ENCODE measurements around the gene SRP68.
"Not testable (repeated sequence)": the region's sequence is repeated elsewhere in the genome, so short reads cannot be mapped to it uniquely, and the experiment has no call there.

- not testable (repeated sequence) for TF ChIP-seq CTCF (conservative IDR thresholded peaks at IDR 0.05; ENCODE audit: low read length); EZH2phosphoT487 (IDR thresholded peaks at IDR 0.05; ENCODE audit: borderline replicate concordance)
These were observed 27.8 kb downstream of the SRP68 start for GRCh38 chr17:76044475-76045007.
